GM12891 (cell line): ENCODE results near the gene RAMP2.

Source experiments
- DNase-seq: peaks from one replicate; pipeline ENCODE4 v3.0.0; 2011; ENCODE audit warnings: low spot score; ENCODE audit not compliant: insufficient read length
- FAIRE-seq: peaks from 2 replicates; lab custom pipeline; 2011; peaks lifted over from hg19 to GRCh38; lab: Jason Lieb, UNC
- PAX5 ChIP-seq: IDR thresholded peaks from 2 replicates; pipeline ENCODE4 v1.6.1; 2011; ENCODE audit warnings: low read length, moderate library complexity, mild to moderate bottlenecking; ENCODE audit not compliant: insufficient read depth, severe bottlenecking
- POLR2A ChIP-seq: IDR thresholded peaks from 2 replicates; pipeline ENCODE4 v1.6.1; 2011; ENCODE audit warnings: low read depth, low read length, control low read depth
- POLR2AphosphoS5 ChIP-seq: IDR thresholded peaks from 2 replicates; pipeline ENCODE4 v1.6.1; 2011; ENCODE audit warnings: low read depth, low read length, control low read depth
- POU2F2 ChIP-seq: IDR thresholded peaks from 2 replicates; pipeline ENCODE4 v1.6.1; 2011; ENCODE audit warnings: low read depth, mild to moderate bottlenecking, control low read depth, low read length, moderate library complexity
- SPI1 ChIP-seq: IDR thresholded peaks from 2 replicates; pipeline ENCODE4 v1.6.1; 2011; ENCODE audit warnings: low read depth, low read length, control low read depth
- TAF1 ChIP-seq: IDR thresholded peaks from 2 replicates; pipeline ENCODE4 v1.6.1; 2011; ENCODE audit warnings: low read depth, low read length, control low read depth

Gene RAMP2

GRCh38 chr17:42809250-42809649 is 48.2 kb downstream of the RAMP2 start:
- no peak for DNase-seq
- no peak for FAIRE-seq
- TF ChIP-seq PAX5 (no peak), POLR2A (no peak), TAF1 (no peak), SPI1 (no peak), POU2F2 (no peak), POLR2AphosphoS5 (no peak)
